ENCODE measurements around the gene CFAP61.

Gene CFAP61

GRCh38 chr20:20036756-20037155 lies 15.6 kb upstream of the CFAP61 start:
- no peak for DNase-seq (ENCODE audit: low read depth in 2 of 2)

DNA sequence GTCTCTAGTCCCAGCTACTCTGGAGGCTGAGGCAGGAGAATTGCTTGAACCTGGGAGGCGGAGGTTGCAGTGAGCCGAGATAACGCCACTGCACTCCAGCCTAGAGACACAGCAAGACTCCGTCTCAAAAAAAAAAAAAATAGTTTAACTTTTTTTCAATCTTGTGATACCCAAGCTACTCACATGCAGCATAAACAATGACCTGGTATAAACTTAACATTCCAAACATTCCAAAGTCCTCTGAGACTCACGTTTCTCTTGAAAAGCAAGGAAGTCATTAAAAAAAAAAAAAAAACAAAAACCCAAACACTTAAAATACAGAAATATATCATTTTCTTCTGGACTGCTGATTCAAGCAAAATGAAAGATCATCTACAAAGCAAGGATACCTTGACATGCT lies 14.4 kb upstream of the CFAP61 start:
- DNase-seq (ENCODE audit: low read depth in 2 of 2): peak; percentile 18 to 30

GRCh38 chr20:20038586-20038985 lies 13.7 kb upstream of the CFAP61 start:
- no peak for DNase-seq (ENCODE audit: low read depth in 2 of 2)

GRCh38 chr20:20039752-20040387 lies 12.5 kb upstream of the CFAP61 start:
- no peak for DNase-seq (ENCODE audit: low read depth in 2 of 2)

- no peak for DNase-seq (ENCODE audit: low read depth in 2 of 2)
These were observed 612 bp upstream of the CFAP61 start for GRCh38 chr20:20051767-20052073.

- DNase-seq (ENCODE audit: low read depth in 2 of 2): no peak
These were observed 8.1 kb downstream of the CFAP61 start for GRCh38 chr20:20060234-20060998.

- DNase-seq (ENCODE audit: low read depth in 2 of 2): no peak
These were observed 11.8 kb downstream of the CFAP61 start for GRCh38 chr20:20063941-20064702.

DNA sequence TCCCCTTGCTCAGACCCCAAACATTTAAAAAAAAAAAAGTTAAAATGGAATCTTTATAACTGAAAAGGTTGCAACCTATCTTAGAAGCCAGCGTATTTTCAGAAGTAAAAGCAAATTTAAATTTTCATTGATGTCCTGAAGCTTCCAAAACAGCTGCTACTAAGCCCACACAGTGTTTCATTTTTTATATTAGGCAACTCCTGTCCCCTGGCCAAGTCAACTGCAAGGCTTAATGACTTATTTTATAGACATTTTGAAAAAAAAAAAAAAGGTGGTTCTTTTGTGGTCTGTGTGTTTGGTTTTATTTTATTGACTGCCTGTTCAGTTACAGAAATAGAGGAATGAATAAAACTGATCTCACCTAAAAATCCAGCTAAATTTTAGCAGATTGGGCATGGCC lies 13.0 kb downstream of the CFAP61 start:
- no peak for DNase-seq (ENCODE audit: low read depth in 2 of 2)

GRCh38 chr20:20070871-20071726 lies 18.8 kb downstream of the CFAP61 start:
- DNase-seq (ENCODE audit: low read depth in 2 of 2): no peak

- DNase-seq (ENCODE audit: low read depth in 2 of 2): no peak
These were observed 21.6 kb downstream of the CFAP61 start for GRCh38 chr20:20073801-20074371.

- no peak for DNase-seq (ENCODE audit: low read depth in 2 of 2)
These were observed 22.7 kb downstream of the CFAP61 start for GRCh38 chr20:20075032-20075431.

DNA sequence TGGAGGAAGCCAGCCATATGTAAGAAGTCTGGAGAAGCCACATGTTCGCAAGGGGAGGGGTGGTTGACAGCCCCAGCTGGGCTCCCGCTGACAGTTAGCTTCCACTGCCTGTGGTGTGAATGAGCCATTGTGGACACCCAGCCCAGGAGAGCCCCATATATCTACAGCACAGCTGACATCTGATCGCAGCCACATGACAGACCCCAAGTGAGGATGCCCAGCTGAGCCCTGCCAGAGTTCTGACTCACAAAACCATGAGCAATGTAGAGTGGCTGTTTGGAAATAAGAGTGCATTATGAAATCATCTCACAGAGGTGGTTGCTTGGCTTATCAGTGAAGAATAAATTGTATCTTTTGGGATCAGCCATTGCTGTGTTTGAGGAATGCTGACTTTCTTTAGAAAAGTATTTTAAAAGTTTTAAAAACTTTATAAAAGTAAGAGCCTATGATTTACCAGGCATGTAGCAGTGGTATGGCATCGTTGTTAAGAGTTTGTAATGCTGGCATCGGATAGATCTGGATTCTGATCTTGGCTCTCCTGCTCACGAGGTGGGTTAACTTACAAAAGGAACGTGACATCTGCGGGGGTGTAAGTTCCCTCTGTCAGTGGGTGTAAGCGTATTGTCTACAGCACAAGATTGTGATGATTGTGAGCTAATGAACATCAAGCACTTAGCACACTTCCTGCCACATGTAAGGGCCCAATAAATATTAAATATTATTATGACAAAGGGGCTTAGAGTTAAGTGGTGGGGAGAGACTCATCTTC lies 24.1 kb downstream of the CFAP61 start:
- DNase-seq (ENCODE audit: low read depth in 2 of 2): peak; percentile 60 to 64

- no peak for DNase-seq (ENCODE audit: low read depth in 2 of 2)
These were observed 25.7 kb downstream of the CFAP61 start for GRCh38 chr20:20078041-20078440.

GRCh38 chr20:20079102-20079784 lies 26.9 kb downstream of the CFAP61 start:
- no peak for DNase-seq (ENCODE audit: low read depth in 2 of 2)

- DNase-seq (ENCODE audit: low read depth in 2 of 2): peak in 1 of 2 experiments; percentile 3
These were observed 31.5 kb downstream of the CFAP61 start for GRCh38 chr20:20083807-20084206.

- DNase-seq (ENCODE audit: low read depth in 2 of 2): no peak
These were observed 32.0 kb downstream of the CFAP61 start for GRCh38 chr20:20084296-20084752.

- DNase-seq (ENCODE audit: low read depth in 2 of 2): no peak
These were observed 32.7 kb downstream of the CFAP61 start for GRCh38 chr20:20085071-20085470.

- no peak for DNase-seq (ENCODE audit: low read depth in 2 of 2)
These were observed 33.5 kb downstream of the CFAP61 start for GRCh38 chr20:20085812-20086211.

GRCh38 chr20:20089018-20089417 lies 36.7 kb downstream of the CFAP61 start:
- DNase-seq (ENCODE audit: low read depth in 2 of 2): no peak

DNA sequence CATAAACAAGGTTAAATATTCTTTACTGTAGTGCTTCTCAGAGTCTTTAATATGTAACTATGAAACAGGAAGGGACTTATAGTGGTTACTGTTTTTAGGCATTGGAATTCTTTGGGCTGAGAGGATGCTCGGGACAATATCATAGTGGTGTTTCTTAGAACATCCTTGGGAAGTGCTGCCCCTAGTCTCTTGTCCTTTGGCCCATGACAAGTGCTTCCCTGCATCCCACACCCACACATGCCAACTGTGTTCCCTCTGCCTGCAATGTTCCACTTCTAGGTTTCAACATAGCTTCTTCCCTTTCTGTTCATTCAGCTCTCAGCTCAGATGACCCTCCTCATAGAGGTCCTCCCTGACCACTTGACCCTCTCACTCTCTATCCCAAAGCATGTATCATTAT lies 37.6 kb downstream of the CFAP61 start:
- no peak for DNase-seq (ENCODE audit: low read depth in 2 of 2)
